Right lobe of liver (tissue), 4 donors: Measurements from ENCODE around the gene ASZ1.

Experiments
- POLR2A ChIP-seq: fragments of 450-650 bp; IDR thresholded peaks from one replicate; pipeline ENCODE4 v1.6.1; 2017; ENCODE audit warnings: antibody characterized with exemption, mild to moderate bottlenecking
- TF ChIP-seq, protein P1 (sequence below), 4 donors: fragments of 200-600 bp in 3 of 4; fragments of 450-650 bp in 1 of 4; IDR thresholded peaks; one replicate each; pipeline versions ENCODE4 v1.5.1 to v1.8.0; 2016 to 2022; ENCODE audit warnings: antibody characterized with exemption in 4 of 4, mild to moderate bottlenecking in 2 of 4
- donor health status: DM: no; HTN: no; CAD: no.
- donor health status: DM: no; HTN: no; CAD: no.
- donor health status: DM: no; HTN: yes; CAD: no.

DNA sequence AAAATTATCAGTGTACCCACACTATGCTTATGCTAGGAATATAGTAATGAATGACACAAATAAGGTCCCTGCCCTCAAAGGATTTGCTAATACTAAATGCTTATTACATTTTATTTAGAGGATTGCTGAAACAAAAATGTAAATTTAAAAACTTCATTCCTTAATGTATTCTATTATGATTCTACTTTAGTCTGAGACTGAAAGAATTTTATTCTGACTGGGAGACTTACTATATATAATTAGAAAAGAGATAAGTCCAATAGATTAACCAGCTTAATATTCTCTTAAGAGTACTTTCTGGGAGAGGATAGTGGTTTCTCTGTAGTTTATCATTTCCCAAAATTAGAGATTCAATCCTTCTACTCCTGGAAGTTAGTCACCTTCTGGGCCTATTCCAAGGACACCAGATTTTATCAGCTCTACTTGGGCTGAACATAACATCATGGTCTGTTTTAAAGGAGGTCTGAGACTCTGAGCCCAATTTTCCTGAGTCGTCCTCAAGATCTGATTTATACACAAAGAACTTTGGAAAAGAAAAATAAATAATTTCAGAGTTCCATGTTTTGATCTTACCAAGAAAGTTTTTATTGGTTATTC is 41.1 kb downstream of the ASZ1 start:
- TF ChIP-seq, protein P1, sequence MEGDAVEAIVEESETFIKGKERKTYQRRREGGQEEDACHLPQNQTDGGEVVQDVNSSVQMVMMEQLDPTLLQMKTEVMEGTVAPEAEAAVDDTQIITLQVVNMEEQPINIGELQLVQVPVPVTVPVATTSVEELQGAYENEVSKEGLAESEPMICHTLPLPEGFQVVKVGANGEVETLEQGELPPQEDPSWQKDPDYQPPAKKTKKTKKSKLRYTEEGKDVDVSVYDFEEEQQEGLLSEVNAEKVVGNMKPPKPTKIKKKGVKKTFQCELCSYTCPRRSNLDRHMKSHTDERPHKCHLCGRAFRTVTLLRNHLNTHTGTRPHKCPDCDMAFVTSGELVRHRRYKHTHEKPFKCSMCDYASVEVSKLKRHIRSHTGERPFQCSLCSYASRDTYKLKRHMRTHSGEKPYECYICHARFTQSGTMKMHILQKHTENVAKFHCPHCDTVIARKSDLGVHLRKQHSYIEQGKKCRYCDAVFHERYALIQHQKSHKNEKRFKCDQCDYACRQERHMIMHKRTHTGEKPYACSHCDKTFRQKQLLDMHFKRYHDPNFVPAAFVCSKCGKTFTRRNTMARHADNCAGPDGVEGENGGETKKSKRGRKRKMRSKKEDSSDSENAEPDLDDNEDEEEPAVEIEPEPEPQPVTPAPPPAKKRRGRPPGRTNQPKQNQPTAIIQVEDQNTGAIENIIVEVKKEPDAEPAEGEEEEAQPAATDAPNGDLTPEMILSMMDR (IDR thresholded peaks at IDR 0.05), result no peak
- no peak for TF ChIP-seq POLR2A
